HK-2 (cell line): ENCODE data around the gene SMIM27.

ENCODE experiments used
- DNase-seq: peaks from one replicate; pipeline ENCODE4 v3.0.0-alpha.2; 2018; ENCODE audit not compliant: unreplicated experiment

The SMIM27 gene

GRCh38 chr9:32554591-32554990 is 2.5 kb downstream of the SMIM27 start:
- no peak for DNase-seq

DNA sequence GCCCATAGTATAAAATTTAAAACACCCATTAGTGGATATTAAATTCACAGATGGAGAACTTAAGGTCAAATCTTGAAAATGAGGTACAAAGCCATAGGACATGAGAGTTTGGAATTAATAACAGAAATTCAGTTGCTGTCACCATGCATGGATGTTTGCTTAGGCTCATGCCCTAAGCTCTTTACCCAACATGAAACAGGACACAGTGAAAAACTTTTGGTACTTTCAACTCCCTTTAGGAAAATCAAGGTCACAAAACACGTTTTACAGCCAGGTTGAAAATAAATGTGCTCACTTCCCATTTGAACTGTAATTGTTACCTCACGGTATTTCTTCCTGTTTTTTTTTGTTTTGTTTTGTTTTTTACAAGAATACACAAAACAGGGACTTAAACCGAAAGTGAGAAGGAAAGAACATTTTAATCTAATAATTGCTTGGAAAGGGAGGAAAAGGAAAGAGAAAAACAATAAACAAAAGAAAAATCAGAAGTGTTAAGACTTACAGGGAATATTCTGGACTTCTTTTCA is 6.3 kb downstream of the SMIM27 start:
- no peak for DNase-seq

- no peak for DNase-seq
Measured at GRCh38 chr9:32565967-32566366, 13.8 kb downstream of the SMIM27 start.

GRCh38 chr9:32566770-32567169 is 14.6 kb downstream of the SMIM27 start:
- no peak for DNase-seq

- DNase-seq, result no peak
Measured at GRCh38 chr9:32570262-32570661, 18.1 kb downstream of the SMIM27 start.

GRCh38 chr9:32571969-32572899 is 20.1 kb downstream of the SMIM27 start:
- peak; percentile 41 for DNase-seq

DNA sequence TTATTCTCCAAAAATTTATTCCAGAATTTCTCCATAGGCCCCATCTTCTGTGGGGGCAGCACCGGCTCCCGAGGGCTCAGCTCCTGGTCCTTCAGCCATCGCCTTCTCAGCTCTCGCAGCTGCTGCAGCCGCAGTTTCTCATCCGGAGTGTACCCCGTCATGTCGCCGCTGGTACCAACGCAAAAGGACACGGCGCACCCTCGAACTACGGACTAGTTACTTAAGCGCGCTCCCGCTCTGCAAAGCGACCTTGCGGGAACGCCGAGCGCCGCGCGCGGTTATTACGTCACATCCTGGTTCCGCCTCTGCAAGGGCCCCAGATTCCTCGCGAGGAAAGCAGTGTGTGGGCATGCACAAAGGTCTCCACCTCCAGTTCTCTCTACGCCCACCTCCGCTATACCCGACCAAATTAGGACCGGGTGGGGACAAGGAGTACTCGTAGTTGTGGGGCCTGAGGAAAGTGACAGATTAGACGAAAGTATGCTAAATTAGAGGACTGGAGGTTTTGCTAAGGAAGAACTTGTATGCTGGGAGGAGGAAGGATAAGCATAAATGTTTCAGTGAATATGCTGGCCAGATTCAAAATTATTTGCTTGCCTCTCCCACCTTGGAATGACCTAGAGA is 20.9 kb downstream of the SMIM27 start, which contains the start of gene NDUFB6:
NDUFB6 (minus strand) TSS at position 260 of the 624 bp plus-strand sequence; CDS start at position 161, 99 bp downstream.
- peak; percentile 83 for DNase-seq

DNA sequence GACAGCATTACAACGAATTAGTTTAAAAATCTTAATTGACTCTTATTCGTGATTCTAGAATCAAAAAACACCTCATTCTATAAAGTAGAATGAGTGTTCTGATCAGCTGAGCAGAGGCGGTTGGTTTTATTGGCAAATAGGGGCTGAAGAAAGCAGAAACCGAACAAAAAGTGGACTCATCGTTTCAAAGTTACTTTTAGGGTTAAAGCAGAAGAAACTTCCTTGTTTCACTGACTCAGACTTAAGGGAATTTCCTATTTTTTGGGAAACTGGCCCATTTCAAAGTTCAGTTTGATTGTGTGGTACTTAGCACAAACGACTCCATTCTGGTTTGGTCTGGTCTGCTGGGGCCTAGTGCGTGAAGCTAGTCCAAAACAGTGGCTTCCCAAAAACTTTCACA is 21.7 kb downstream of the SMIM27 start:
- DNase-seq, result no peak

- DNase-seq, result no peak
Measured at GRCh38 chr9:32574858-32575257, 22.7 kb downstream of the SMIM27 start.

DNA sequence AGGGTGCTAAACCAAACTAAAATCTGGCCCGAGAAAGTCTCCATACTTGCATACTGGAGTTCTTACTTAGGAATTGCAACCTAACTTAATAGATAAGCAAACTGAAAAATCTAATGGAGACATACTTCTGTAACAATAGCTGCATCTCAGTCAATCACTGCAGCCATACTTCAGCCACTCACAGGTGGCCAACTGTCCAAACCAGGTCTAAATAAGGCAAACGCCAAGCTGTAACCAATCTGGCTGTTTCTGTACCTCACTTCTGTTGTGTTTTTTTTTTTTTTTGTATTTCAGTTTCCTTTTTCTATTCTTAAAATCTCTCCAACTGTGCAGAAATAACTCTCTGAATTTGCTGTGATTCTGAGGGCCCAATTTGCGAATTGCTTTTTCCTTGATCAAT is 25.2 kb downstream of the SMIM27 start:
- no peak for DNase-seq

GRCh38 chr9:32578976-32579375 is 26.8 kb downstream of the SMIM27 start:
- no peak for DNase-seq

DNA sequence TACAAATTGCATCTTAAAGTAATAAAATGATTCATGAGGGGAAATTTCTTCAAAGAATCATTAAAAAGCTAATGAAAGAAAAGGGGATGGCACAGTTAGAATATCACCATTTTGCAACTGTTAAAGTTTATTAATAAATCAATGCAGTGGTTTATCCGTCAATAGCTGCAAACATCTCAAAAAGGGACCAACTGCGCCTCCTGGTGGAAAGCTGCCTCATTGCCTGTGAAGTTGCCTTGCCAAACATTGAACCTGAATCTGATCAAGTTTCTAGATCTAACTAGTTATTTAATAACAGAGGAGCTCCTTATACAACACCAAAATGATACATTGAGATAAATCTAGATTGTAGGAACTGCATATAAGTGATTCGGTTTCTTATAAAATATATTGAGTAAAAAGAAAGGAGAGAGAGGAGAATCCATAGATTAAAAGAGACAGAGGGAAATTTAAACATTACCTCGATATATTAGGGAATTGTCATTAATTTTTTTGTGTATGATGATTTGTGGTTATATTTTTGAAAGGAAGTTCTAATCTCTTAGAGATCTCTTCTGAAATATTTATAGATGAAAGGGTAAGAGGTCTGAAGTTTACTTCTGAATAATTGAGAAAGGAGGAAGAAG is 27.7 kb downstream of the SMIM27 start:
- DNase-seq, result peak; percentile 49

DNA sequence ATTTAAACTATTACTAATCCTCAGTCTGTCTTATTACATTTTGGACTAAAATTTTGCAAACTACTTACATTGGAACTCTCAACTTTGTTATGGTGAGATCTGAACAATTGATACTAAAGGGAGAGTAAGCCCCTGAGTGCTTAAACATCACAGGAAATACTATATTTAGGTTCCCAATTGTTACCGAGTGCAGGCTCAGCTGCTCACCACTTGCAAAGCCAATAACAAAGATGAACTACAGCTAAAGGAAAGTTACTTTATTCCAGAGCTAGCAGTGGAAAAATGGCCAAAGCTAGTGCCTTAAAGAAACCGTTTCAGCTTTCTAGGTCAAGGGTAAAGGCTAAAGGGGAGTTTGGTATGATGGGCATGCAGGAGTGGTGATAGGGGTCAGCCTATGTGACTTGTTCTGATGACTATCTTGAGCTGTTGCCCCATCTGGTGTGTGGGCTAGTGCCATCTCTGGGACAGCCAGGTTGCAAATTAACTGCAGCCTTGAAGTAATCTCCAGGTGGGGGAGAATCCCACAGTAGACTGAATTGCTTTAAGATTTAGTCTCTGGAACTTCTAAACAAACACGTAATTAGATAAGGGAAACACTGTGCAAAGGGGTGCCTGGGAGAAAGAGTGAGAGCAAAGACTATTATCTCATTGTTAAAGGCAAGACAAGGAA is 28.6 kb downstream of the SMIM27 start:
- DNase-seq, result no peak

DNA sequence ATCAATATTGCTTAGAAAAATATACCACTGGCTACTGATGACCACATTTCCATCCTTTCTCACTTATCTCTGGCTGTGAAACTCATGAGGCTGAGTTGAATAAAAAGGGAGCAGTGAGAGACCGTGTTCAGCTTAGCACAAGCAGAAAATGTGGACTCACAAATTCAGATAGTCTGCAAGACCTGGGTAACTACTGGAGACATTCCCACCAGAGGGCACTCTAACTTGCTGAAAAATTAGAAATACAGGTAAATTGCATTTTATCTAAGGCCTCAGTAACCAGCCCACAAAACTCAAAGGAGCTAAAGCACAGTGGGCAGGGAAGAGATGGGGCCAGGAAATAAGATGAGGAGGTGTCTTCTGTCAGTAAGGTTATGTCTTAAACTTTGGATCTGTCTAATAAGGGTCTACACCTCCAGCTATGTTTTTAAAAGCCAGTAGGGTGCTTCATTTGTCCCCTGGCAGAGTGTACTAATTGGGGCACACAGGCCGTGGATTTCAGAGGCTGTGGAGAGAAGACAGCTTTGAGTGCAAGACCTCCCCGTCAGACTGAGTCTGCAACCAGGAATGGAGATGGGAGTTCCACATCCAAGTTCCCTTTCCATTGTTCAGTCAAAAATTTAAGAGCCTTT is 29.5 kb downstream of the SMIM27 start:
- DNase-seq, result no peak

DNA sequence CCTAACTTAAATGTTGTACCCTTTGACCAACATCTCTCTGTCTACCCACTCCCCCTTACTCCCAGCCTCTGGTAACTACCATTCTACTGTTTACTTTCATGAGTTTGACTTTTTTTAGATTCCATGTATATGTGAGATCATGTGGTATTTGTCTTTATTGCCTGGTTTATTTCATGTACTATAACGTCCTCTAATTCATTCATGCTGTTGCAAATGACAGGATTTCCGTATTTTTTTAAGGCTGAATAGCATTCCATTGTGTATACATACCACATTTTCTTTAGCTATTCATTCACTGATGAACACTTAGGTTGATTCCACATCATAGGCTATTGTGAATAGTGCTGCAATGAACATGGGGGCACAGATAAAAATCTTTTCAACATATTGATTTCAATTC is 32.7 kb downstream of the SMIM27 start:
- DNase-seq, result no peak

DNA sequence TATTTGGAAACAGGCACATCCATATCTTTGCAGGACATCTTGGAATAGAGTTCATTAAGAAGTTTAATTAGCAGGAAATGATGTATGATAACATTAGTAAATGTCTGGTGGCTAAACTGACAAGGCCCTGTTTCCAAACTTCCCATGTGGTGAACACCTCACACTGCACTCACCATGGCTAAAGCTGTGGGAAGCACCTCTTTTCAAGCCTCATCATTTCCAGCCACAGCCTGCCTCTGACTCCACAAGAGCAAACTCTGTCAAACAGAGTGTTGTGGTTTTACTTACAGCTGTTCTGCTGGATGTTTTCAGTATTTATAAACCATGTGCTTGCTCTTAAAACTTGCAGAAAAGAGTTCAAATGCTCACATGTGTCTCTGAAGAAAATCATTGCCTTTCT is 35.8 kb downstream of the SMIM27 start:
- no peak for DNase-seq

GRCh38 chr9:32589083-32589723 is 37.1 kb downstream of the SMIM27 start:
- DNase-seq, result no peak

- no peak for DNase-seq
Measured at GRCh38 chr9:32590476-32590875, 38.3 kb downstream of the SMIM27 start.

DNA sequence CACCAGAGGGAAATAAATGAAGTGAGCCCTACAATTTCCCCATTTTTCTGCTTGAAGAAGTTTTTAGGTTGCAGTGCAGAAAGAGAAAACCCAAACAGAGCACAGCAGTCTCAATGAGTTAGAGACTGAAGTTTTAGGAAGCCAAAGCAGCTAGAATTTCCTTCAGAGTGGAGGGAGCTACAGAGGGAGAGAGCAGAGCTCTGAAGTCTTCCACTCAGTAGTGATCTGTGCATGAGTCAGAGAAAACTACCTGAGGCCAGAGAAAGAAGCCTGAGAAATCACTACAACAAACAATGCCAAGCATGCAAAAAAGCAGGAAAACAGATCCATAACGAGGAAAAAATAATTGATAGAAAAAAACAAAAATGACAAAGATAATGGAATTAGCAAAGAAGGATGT is 38.8 kb downstream of the SMIM27 start:
- DNase-seq, result no peak

- no peak for DNase-seq
Measured at GRCh38 chr9:32596096-32596865, 44.2 kb downstream of the SMIM27 start.
